Right lung (tissue), 5 donors: Measurements from ENCODE around the gene LSAMP. TPM values are rescaled to one million over a fixed set of nuclear protein-coding genes. Genes with fewer than 3 reads are reported as not detected.

Experiments
- DNase-seq, 2 donors: peaks; one replicate each; pipeline ENCODE4 v3.0.0-alpha.2; 2013
- polyA plus RNA-seq, 5 donors: library from polyadenylated mRNA; unstranded; fragments of 120-200 nt; gene quantifications; one replicate each; pipeline versions ENCODE4 v1.2.1 to v1.2.3, GENCODE V29; 2013; ENCODE audit warnings: inconsistent platforms in 1 of 5, low replicate concordance in 1 of 5; ENCODE audit not compliant: insufficient read length in 5 of 5, insufficient read depth in 1 of 5

LSAMP gene
- polyA plus RNA-seq, 5 donors, result 10.8 to 30.4 (median 28.0) TPM

DNA sequence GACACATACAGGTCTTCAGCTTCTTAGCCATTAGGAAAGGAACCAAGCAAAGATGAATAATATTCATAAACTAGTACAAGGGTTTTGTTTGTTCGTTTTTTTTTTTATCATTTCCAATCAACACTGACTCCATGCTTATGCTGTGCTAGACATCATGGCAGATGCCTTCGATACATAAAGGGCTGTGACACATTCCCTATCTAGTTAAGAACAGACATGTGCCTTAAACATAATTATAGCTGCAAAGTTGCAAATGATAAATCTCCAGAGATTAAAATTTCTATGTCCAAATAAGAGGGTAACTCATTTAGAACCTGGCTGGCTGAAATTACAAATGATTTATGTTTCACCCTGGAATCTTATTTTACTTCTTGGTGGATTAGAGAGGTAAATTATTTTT is 386.4 kb downstream of the LSAMP start:
- DNase-seq, result no peak

DNA sequence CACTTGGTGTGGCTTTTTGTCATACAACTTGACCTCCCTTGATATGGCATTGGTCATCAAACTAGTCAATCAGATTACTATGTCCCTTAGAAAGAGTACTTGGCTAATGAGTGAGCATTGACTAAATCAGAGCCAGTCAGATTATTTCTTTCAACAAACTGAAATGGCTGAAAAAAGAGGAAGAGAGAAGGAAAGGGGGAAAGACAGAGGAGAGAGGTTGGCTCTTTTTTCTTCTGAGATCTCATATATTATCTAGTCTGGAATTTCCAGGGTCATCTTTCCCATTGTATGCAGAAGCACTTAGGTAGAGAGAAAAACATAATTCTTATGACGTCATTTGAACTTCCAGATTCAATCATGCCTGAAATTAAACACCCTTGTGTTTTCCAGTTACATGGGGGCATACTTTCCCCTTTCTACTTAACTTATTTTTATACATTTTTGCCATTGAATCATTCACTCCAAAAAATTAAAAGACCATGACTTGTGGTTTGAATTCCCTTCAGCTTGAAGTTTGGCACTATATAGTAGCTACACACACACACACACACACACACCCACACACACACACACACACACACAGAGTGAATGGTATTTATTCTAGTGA is 387.8 kb downstream of the LSAMP start:
- DNase-seq, result no peak

DNA sequence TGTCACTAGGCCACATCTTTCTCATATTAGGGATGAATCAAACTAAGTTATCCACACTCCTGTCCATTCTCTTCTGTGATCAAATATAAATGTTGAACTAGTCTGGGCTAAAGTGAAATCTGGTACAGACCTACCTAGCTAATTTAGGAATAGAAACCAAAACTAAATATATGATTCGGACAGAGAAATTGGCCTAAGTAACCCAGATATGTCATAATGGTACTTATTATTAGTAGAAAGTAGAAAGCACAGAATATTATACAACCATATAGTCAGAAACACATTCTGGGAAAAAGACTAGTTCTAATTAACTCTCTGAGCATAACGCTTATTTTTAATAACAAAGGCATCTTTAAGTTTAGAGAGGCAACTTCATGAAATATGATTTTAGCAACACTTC is 389.0 kb downstream of the LSAMP start:
- DNase-seq, result no peak

DNA sequence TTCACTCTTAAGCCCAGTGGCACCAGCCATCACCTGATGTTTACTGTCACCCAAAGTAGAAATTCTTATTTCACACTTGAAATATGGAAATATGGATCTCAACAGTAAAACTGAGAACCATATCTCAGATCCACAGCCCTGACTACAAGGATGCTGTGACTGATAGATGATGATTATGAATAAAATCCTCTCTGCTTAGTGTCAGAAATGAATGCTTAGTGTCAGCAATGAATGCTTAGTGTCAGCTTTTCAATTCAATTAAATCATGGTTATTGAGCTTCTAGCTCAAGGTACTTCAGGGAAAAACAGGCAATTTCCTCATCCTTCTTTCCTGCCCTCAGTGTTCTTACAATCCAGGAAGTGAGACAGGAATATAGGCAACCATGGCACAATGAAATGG is 392.3 kb downstream of the LSAMP start:
- no peak for DNase-seq

DNA sequence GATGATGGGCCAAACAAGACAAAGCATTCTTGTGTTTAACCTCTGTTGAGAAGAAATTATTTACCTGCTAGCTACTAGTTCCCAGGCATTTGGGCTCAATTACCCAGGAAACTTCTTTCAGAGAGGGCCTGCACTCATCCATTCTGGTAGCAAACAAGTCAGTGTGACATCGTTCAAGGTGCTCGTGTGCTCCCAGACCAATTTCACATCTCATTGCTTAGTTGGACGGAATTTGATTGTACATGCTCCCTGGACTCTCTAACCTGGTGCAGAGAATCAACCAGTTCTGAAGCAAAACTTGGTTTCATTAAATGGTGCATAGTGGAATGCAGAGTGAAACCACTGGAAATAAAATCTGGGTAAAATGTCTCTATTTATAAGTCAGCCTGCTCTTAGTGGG is 392.7 kb downstream of the LSAMP start:
- no peak for DNase-seq

DNA sequence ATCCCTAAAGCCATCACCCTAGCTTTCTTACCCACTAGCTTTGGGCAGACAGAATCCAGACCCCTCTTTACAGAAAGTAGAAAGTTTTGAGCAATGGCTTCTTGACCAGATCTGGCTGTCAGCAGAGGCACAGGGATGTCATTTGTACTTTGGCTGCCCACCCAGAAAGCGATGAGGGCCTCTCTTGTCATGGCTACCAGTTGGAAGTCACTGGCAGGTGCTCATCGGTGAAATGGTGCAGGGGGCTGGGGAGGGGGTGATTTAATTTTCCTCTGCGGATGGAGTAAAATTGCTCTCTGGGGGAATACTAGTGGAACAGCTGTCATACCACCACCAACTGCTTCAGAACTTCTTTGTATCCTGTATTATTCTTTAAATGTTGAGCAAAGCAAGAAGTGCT is 393.7 kb downstream of the LSAMP start:
- DNase-seq, result no peak

DNA sequence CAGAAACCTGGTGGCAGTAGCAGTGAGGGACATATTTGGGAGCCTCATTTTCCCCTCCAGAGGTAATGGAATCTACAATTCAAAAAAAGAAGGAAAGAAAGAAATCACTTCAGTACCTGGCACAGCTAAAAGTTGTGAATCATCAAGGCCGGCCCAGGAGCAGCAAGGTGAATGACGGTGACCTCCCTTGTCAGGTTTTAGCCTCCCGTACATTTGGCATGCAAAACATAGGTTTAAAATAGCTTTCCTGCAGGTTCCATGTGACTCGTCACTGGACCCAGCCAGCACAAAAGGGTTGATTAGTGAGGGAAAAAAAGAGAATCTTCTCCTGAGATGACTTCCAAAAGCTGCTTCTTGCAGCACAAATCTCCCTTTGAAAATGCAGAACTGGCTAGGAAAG is 394.2 kb downstream of the LSAMP start:
- DNase-seq, result no peak

DNA sequence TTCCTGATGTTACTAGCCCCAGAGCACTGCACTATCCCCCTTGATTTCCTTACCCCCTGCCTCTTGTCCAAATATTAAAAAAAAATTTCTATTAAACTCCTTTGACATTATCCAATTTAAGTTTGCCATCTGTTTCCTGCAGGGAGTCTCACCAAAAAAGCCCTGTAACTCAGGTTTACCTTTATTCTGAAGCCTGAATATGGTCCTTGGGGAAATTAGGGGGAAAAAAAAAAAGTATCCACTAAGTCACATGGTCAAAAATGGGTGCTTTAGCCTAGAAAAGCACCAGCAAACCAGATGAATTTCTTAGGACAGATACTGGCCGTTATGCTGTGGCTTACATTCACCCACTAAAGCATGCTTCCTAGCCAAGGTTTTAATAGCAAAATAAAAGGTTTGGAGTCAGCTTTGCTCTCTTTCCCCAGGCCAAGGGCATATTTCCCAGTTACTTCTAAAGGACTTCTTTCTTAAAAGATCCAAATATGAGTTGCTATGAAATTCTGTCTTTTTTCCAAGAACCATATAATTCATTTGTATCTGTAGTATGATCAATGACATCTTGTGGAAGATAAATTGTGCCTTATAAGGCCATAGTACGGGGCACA is 394.9 kb downstream of the LSAMP start:
- DNase-seq, result no peak

DNA sequence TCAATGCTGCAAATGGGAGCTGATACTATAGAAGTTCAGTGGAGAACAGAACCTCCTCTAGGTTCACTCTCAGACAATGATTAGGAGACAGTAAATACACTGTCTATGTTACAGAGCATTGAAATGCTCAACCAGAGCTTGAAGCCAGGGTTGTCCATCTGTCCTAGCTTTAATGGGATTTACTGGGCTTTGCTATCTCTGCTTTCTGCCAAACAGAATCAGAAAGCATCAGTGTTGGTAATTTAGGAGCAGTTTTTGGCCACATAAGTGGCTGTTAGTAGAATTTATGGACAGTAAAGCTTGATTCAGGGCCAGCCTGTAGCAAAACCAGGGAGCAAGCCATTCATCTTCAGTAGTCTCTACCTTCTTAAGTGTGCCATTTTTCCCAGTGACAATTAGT is 396.3 kb downstream of the LSAMP start:
- peak; percentile 15 to 34 for DNase-seq

DNA sequence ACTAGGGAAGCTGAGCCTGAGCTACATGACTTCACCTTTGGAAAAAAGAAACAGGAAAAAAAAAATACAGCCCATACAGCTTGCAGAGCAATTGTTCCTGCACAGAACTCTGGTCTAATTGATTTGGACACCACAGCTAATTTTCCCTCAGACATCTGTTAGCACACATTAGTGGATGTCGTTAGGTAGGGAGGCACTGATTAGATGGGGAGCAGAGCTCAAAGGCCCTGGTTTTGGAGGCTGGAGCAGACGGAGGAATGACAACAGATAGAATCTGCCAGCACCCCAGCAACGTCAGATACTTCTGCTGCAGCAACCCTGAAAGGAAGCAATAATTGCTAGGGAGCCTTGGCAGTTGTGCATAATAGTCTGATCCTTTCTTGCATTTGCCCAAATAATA is 398.9 kb downstream of the LSAMP start:
- DNase-seq, result no peak

DNA sequence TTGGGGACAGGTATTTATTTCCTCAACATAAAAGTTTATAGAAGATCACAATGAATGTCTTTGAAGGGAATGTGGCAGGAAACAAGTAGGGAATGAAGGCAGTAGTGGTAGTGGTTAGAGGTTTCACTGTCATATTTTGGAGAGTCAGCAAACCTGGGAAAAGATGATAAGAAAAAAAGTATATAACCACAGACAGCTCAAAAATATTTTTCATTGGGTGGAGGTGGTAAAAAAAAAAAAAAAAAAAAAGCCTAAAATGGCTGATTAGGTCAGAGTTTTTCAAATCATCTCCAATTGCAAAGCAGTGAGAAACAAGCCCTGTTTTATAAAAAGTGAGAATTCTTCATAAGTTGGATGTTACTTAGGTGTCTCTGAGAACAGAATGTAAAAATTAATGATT is 400.0 kb downstream of the LSAMP start:
- no peak for DNase-seq

DNA sequence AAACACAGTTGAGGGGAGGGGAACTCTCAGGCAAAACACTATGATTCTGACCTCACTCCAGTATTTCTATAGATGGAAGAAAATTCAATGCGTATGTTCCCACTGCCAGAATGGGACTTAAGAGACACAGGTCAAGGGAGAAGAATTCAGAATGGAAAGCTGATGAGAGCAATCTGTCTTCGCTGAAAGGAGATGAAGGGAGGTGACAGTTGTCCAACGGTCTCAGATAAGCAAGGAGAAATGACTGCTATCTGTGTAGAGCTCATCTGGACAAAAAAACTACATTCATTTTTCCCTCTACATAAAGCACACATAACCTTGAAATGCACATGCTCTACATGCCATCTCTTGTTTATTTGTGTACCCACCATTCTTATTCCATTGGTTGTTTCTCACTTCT is 405.1 kb downstream of the LSAMP start:
- DNase-seq, result no peak

DNA sequence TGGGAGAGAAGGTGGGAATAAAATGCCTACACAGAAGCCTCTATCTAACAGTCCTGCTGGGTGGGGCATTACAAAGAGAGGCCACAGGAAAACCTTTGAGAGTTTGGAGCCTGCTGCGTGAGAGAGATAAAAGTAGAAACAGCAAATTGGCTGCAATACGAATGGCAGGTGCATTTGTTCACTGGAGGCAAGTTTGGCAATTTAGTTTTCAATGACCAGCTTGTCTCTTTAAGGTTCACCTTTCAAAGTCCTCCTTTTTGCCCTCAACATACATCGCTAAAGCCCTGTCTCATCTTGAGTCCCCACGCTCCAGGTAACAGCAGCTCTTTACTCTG is 405.7 kb downstream of the LSAMP start:
- no peak for DNase-seq

DNA sequence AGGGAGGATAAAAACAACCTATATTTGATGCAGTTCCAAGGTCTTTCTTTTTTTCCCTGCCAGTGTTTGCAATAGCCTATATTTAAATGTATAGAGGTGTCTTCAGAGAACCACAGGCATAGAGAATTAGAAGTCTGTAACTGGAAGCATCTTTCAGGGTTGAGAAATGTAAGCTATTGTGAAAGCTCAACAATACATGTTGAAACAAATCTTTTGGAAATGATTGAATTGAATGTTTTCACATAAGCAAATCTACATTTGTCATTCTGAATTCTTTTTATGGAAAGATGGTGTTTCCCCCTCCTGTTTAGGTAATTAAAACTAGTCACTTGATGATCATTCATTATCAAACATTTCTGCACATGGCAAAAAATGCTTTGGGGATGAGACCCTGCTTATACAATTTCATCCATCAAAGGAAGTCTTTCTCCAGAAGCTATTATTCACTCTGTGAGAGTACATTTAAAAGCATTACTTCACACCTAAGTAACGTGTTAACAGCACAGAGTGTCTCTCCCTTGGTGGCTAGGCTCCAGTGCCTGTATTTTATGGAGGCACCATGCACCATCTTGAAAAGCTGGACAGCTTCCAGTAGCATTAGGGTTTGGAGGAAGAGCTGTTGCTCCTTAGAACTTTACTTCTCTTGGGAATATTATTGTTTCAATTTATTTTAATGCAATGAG is 406.2 kb downstream of the LSAMP start:
- DNase-seq, result no peak

DNA sequence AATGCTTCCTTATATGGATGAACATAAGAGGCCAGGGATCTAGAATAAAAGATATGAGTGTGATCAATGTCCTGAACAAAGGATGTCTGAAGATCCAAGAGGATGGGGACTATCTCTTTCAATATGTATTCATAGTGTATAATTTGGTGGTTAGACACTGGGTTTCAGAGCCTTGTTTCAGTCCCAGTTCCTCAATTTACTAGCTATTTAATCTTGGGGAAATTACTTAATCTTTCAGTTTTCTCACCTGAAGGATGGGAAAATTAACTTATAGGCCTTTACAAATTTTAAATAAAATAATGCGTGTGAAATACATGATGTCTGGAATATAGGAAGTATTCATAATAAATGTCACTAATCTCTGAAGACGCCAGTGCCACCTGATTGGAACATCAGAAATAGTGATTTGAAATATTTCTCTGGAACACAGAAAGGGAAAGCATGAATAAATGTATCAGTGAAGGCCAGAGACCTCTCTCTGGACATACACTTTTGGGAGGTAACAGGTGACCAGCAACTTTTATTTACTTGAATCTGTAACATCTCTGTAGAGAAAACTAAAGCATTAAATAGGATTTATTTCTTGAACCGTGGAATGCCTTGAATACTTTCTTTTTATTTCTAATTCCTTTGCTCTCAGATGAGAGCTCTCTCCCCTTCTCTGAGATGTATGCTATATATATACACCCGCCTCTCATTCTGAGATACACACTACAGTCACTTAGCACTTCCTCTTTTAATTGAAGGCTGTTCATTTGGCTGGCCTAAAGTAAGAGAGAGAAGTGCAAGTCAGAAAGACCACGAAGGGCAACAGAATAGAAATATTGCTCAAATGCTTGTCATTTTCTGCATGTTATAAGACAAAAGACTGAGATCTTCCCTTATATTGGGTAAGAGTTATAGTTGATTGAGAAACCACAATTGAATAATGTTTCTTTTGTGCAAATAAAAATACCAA is 407.1 kb downstream of the LSAMP start:
- no peak for DNase-seq

DNA sequence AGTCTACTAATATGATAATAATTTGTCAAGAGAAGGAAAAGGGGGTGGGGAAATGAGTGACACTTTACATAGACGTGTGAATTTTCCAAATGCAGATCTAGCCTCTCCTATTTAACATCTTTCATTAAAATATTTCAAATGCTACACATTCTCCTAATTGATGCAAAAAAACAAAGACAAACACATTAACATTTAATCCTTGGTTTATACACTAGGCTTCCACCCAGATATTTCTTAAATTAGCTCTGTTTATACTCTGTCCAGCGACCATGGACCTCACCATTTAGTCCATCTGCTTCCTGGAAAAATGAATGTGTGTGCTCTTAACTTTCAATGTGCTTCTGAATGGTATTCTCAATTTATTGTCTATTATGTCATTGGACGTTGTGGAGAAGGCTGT is 409.9 kb downstream of the LSAMP start:
- no peak for DNase-seq

DNA sequence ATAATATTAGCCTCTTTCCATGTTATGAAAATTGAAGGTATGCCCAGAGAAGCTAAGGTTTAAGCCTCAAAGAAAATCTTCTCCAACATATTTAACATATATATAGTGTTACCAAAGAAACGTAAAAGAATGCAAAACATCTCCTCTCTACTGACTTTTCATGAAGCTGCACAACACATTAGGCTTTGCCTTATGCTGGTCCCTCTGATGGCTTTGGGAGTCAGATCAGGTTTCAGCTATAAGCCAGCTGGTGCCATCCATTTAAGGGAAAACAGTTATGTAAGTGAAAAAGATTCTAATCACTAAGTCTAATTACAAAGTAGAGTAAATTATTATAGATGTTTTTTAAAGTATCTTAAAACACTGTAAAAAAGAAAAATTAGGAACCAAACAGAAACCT is 410.5 kb downstream of the LSAMP start:
- DNase-seq, result no peak

DNA sequence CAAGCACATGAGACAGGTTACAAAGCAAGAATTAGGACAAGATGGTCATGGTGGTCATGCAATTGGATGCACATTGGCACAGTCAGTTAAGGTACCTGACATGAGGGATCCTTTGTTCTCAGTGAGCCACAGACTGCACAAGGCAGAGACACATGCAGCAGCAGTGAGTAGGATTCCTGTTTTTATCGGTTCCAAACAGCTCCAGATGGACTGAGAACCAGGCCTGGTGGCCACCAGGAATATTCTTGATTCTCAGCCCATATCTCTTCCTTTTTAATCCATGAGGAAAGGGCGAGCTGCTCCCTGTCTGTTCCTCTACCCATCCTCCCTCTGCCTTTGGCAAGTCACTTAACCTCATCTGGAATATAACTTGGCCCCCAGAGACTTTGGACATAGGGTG is 411.2 kb downstream of the LSAMP start:
- no peak for DNase-seq

DNA sequence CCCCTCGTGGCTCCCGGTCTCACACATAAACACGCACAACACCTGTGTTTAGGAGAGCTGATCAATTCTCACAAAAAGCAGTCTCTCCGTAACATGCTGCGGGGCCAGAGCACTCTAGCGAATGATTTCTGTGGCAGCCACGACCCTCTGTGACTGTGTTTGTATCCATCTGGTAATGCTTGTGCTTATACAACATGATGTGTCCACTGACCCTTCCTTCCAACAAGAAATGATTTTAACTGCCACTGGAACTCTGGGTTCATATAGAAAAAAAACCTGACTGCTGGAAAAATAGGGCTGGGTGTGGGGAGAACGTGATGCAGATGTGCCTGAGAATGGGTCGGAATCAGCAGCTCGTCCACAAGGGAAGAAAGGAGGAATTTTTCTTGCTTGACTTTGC is 411.8 kb downstream of the LSAMP start:
- no peak for DNase-seq

DNA sequence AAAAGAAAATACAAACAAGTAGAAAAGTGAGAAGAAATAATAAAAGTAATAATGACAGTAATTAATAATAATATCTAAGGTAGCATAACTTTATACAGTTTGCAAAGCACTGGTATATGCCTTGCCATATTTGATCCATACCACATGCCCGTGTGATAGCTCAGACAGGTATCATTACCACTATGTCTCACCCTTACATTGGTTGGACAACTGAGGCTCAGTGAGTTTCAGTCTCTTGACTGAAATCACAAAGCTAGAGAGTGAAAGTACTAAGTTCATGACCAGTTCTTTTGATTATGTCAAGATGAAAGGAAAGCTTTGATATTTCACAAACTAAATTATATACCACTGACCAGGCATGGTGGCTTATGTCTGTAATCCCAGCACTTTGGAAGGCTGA is 413.1 kb downstream of the LSAMP start:
- no peak for DNase-seq

DNA sequence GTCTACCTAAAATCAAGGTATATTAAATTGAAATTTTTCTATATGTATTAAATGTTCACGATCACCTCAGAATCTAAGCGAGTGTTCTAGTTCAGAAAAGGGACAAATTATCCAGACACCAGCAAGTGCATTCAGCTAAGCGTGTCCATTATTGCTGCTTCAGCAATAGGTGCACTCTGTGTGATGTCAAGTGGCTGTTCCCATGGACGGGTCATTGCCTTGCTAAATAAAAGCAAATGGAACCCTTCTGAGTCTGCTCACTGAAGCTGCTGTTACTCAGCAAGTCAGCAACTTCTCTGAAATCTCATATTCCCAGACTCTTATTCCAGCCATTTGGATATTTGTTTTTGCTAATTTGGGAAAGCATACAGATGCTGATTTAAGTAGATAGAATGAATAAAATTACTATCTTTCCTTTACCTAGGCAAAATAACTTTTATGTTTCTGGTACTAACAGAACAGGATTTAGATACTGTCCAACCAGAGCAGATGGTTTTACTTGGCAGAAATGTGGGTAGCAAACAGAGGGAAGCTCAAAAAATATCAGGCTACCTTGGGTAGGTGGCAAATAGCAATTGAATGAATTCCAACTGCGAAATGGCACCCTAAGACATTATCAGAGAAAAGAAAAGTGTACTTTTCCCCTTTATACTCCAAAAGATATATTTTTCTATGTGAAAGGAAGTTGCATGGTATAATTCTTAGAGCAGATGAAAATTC is 415.0 kb downstream of the LSAMP start:
- no peak for DNase-seq

DNA sequence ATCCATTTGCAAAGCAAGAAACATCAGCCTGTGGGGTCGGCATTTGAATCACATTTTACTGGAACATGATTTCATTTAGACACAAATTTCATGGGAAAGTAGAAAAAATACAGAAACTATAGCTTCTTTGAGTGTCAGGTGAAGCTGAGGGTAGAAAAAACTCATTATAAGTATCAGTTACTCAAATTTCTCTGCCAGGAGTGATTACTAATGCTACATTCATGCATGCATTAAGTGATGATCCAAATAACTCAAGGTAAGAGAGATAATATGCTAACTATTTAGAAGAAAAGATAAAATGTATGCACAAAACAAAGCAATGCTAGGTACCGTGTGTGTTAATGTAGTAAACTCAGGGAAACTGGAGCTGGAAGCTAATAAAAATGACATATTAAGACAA is 416.0 kb downstream of the LSAMP start:
- no peak for DNase-seq
